ENCODE results near the gene SRMS. TPM values are rescaled to one million over a fixed set of nuclear protein-coding genes. Genes with fewer than 3 reads are reported as not detected.

SRMS gene
- total RNA-seq, 1 donor from 2014 or later = not detected

DNA sequence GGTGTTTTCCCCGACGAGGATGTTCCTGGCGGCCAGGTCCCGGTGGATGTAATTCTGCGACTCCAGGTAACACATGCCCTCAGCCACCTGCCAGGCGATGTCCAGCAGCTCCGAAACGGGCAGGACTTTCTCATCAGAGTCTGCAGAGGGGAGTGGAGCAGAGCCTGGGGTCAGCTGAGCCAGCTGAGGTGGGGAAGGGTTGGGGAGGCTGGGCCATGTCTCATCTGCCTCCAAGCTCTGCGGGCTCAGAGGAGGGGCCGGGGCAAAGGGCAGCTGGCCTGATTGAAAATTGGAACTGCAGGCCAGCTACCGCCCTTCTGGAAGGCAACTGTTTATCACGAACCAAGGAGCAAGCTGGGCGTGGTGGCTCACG is 16.8 kb downstream of the SRMS start:
- intact Hi-C loops (cut with DNase I) = loop anchor here (10.0 kb wide), 1 partner anchor 334 kb away; the partner anchor contains the start of genes ABHD16B and TPD52L2
- DNase-seq (ENCODE audit: low spot score) = no peak

GRCh38 chr20:63529861-63530787 is 17.4 kb downstream of the SRMS start:
- intact Hi-C loops (cut with DNase I) = loop anchor here (10.0 kb wide), 2 partner anchors 335 to 535 kb away; partner anchors contain the start of genes ABHD16B, TCEA2 and TPD52L2
- no peak for DNase-seq (ENCODE audit: low spot score)

DNA sequence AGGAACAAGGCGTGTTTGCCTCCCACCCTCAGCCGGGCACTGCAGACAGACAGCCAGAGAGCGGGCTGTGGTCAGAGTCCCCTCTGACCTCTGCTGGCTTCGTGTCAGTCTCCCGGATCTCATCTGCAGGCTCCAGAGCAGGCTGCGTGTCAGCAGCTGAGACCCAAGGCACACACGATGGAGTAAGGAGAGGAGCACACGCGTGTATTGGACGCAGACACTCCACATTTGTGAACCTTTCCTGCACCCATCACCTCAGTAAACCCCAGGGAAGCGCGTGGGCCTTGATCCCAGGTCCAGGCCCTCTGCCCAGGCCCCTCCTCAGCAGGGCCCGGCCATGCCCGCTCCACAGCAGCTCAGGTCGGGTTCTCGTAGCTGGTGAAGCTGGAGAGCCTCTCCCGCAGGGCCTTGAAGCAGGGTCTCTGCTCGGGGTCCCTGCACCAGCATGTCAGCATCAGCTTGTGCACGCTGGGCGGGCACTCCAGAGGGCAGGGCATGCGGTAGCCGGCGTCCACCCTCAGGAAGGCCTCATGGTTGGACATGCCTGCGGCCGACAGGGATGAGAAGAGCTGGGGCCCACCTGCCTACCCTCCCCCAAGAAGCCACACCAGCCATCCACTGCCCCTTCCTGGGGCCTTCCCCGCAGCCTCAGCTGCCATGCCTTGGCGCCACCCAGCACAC is 18.2 kb downstream of the SRMS start:
- no peak for DNase-seq (ENCODE audit: low spot score)
- intact Hi-C loops (cut with DNase I) = loop anchor here (10.0 kb wide), 1 partner anchor 535 kb away; the partner anchor contains the start of gene TCEA2

DNA sequence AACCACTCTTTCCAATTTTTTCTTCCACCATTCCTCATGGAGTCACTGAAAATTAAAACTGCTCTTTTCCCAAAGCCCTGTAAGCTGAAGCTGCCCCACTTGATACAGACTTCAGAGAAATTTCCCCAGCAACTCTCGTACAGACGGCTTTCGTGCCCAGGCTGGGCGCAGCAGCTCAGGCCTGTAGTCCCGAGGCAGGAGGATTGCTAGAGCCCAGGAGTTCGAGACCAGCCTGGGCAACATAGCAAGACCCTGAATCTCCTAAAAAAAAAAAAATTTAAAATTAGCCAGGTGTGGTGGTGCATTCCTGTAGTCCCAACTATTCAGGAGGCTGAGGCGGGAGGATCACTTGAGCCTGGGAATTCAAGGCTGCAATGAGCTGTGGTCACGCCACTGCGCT is 20.4 kb downstream of the SRMS start:
- intact Hi-C loops (cut with DNase I) = loop anchor here (10.0 kb wide), 1 partner anchor 538 kb away; the partner anchor contains the start of gene TCEA2
- DNase-seq (ENCODE audit: low spot score) = no peak

GRCh38 chr20:63525971-63526370 is 21.6 kb downstream of the SRMS start:
- no peak for DNase-seq (ENCODE audit: low spot score)
- intact Hi-C loops (cut with DNase I) = loop anchor here (10.0 kb wide), 1 partner anchor 539 kb away; the partner anchor contains the start of gene TCEA2

DNA sequence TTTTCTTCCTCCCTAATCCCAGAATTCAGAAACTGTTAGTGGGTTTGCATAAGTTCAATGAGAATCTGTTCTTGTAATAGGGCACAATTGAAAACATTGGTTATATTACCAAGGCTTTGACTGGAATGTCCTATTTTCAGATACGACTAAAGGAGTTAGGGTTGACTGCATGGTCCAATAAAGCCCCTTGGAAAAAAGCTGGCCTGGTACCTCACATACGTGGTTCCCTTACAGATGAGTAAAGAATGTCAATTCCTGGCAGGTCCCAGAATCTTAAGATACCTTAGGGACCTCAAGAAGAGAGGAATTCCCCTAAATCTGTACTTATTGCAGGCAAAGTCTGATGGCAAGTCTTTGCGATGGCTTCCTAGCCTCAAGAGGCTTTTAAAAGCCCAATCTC is 22.4 kb downstream of the SRMS start:
- intact Hi-C loops (cut with DNase I) = loop anchor here (10.0 kb wide), 1 partner anchor 540 kb away; the partner anchor contains the start of gene TCEA2

DNA sequence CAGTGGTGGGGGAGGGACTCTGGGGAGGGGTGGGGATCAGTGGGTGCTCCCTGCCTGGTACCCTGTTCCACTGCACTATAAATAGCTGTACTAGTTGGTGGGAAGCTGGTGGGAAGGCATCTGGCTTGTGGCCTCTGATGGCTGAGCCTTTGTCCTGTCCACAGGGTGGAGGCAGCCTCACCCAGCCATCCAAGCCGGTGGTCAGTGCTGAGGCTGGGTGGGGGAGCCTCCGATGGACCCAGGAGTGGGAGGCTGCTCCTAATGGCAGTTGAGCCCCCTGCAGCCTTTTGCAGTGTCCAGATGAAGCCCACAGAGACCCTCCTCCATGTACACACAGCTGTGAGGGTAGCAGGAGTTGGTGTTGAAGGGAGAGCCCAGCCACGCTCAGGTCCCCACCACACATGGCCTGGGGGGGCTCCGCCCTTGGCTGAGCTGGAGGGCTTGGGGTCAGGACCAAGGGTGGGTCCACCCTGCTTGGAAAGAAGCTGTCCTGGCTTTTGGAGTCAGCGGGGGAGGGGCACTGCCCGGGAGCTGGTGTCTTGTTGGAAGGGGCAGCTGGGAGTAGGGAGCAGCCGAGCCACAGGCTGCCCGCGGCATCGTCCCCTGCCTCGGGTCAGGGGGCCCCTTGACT is 24.5 kb downstream of the SRMS start:
- no peak for DNase-seq (ENCODE audit: low spot score)
- intact Hi-C loops (cut with DNase I) = loop anchor here (10.0 kb wide), 1 partner anchor 542 kb away; the partner anchor contains the start of gene TCEA2

More for the DNA sequence above, 22.4 kb downstream of the SRMS start:
- DNase-seq (ENCODE audit: low spot score) = no peak

- no peak for DNase-seq (ENCODE audit: low spot score)
- intact Hi-C loops (cut with DNase I) = loop anchor here (10.0 kb wide), 1 partner anchor 543 kb away; the partner anchor contains the start of gene TCEA2
These were observed 25.3 kb downstream of the SRMS start for GRCh38 chr20:63522091-63522868.

GRCh38 chr20:63521602-63522001 is 25.9 kb downstream of the SRMS start:
- intact Hi-C loops (cut with DNase I) = loop anchor here (10.0 kb wide), 1 partner anchor 543 kb away; the partner anchor contains the start of gene TCEA2

DNA sequence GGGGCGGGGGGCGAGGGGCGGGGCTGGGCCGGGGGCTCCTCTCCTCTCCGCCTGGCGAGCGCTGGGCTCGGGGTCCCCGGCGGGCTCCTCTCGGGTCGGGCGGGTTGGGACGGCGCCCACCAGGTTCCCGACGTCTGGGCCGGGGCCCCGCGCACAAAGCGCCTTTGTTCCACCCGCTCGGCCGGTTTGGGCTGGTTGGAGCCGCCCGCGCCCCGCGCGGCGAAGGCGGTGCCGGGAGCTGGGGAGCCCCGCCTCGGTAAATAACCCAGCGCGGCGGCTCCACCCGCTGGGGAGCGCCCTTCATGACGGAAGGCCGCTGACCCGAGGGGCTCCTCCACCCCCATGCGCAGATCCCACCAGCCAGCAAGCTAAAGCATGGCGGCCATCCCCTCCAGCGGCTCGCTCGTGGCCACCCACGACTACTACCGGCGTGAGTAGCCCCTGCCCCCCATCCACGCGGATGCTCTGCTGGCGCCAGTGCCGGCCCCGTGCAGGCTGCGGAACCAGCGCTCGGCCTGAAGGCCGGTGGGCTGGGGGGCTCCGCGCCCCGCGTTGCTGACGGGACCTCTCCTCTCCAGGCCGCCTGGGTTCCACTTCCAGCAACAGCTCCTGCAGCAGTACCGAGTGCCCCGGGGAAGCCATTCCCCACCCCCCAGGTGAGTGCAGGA is 26.5 kb downstream of the SRMS start:
- intact Hi-C loops (cut with DNase I) = loop anchor here (1.0 to 10.0 kb wide), 2 partner anchors 25 to 544 kb away; partner anchors contain the start of gene TCEA2

More at GRCh38 chr20:63521602-63522001, 25.9 kb downstream of the SRMS start:
- no peak for DNase-seq (ENCODE audit: low spot score)

GRCh38 chr20:63520504-63520933 is 27.0 kb downstream of the SRMS start, which contains the start of gene PPDPF:
TSS of gene PPDPF (plus strand) at chr20:63520765. CDS start at chr20:63521309, 544 bp downstream.
- peak; percentile 91 for DNase-seq (ENCODE audit: low spot score)
- intact Hi-C loops (cut with DNase I) = loop anchor here (1.0 to 10.0 kb wide), 2 partner anchors 24 to 544 kb away; partner anchors contain the start of gene TCEA2

More for the DNA sequence above, 26.5 kb downstream of the SRMS start:
- peak; percentile 87 for DNase-seq (ENCODE audit: low spot score)

DNA sequence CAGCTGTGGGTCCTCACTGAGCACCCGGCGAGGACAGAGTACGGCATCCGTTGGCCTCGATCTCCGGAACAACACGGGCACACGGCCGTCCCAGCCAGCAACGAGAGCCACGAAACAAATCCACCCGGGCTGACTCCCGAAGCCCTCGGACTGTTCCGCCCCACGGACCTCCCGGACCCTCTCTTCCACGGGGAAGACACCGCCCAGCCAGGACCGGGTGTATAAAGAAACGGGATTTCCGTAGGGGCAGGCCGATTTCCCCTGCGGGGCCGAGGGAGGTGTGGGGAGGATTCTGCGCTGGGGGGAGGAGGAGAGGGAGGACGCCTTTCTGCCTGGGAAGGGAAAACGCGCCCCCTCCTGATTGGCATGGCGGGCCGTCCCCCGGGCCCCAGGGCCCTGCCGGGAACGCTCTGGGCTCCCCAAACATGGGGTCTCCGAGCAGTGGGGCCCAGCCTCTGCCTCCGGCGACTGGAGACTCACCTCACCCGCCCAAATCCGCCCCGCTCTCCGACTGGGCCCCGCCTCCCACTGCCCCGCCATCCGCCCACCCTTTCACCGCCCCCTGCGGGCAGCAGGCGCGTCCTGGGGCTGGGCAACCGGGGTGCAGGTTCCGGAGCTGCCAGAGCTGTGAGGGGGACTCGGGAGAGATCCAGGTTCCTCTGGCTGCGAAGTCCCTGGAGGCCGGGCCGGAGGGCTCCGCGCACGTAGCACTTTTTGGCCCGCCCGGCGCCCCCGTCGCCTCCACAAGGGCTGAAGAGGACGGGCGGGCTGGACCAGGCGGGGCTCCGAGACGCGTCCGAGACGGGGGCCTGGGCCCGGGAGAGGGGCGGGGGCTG is 27.7 kb downstream of the SRMS start:
- intact Hi-C loops (cut with DNase I) = loop anchor here (1.0 to 10.0 kb wide), 3 partner anchors 24 to 545 kb away; partner anchors contain the start of gene TCEA2
- DNase-seq (ENCODE audit: low spot score) = no peak

DNA sequence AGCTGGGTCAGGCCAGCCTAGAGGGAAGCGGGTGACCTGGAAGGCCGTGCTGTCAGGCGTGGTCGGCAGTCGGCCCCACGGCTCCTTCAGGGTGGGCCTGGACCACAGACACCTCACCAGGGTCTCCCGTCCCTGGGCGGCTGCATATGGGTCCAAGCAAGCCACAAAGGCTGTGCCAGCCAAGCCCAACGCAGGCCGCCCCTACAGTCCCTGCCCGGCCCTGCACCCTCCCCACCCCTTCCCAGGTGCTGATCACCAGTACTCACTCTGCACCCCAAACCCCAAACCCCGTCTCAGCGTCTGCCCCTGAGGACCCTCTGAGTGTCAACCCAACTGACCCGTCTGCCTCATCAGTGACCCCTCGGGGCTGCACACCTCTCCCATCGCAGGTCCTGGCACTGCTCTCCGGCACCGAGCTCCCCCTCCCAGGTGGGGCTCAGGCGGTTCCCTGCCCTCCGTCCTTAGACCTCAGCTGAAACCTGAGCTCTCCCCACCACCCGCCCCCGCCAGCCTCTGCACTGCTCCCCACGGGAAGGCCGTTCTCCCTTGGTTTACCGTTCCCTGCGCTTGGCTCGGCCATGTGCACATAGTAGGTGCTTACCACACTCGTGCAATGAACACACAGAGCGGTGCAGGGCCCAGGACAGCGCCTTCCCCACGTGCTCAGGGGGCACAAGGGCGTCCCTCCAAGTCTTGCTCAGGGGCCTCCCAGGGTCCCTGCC is 28.4 kb downstream of the SRMS start:
- intact Hi-C loops (cut with DNase I) = loop anchor here (5.0 kb wide), 1 partner anchor 77 kb away; no protein-coding TSS in a partner anchor
- no peak for DNase-seq (ENCODE audit: low spot score)

DNA sequence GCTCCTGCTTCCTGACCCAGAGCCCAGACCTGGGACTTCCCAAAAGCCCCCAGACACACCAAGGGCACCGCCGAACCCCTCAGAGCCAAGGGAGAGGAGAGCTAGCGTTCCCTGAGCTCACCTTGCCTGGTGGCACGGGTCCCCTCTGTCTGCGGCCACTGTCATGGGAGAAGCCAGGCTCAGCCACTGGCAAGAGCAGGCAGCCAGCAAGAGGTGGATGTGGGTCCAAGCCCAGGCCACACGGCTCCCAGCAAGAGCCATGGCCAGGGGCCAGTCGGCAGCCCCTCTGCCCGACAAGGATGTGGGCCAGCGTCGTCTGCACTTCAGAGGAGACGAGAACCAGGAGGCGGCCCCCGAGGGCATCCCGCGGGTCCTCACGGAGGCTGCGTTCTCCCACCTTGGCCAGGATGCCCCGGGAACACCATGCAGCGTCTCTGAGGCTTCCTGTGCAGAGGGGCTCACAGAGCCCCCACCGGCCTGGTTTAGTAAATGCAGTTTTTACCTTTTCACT is 29.1 kb downstream of the SRMS start:
- no peak for DNase-seq (ENCODE audit: low spot score)
- intact Hi-C loops (cut with DNase I) = loop anchor here (5.0 kb wide), 1 partner anchor 76 kb away; no protein-coding TSS in a partner anchor

DNA sequence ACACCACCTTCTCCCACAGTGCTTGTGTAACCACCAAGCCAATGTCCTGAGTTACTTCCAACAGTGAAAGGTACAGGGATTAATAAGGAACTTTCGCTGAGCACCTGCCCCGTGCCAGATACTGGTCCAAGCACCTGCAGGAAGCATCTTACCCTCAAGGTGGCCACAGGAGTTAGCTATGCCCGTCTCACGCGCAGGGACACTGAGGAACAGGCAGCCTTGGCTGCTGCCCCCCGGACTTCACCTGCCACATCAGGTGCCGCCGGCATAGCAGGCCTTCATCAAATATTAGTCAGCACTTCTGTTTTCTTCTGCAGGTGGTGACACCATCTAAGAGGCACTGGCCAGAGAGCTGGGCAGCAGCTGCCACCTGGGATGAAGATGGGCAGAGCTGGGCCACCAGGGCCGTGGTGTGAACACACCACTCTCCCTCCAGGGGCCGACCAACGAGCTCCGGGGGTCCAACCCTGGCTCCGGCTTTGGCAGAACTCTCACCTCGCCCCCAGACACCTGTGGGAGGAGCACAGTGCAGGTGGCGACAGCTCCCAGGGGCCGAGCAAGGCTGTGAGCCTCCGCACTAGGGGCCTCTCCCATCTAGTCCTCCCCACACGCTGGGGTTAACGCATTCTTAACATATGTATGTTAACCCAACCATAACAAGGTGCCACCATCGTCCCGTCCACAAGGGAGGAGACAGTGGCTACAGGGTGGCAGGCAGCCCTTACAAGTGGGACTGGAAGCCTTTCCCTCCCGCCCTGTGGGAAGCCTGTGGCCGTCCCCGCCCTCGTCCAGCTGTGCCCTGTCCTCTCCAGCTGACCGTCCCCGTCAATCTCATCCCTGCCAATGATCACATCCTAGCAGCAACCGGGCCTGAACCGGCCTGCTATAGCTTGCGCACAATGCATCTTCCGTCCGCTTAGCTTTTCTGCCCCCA is 29.9 kb downstream of the SRMS start:
- DNase-seq (ENCODE audit: low spot score) = no peak
- intact Hi-C loops (cut with DNase I) = loop anchor here (5.0 kb wide), 1 partner anchor 75 kb away; no protein-coding TSS in a partner anchor
